SW480 (cell line): ENCODE data around the gene MRGPRF.
"Not testable (repeated sequence)": the region's sequence is repeated elsewhere in the genome, so short reads cannot be mapped to it uniquely, and the experiment has no call there.

Experiments
- DNase-seq: peaks from one replicate; pipeline ENCODE4 v3.0.0-alpha.2; 2016; ENCODE audit warnings: low spot score

The MRGPRF gene

DNA sequence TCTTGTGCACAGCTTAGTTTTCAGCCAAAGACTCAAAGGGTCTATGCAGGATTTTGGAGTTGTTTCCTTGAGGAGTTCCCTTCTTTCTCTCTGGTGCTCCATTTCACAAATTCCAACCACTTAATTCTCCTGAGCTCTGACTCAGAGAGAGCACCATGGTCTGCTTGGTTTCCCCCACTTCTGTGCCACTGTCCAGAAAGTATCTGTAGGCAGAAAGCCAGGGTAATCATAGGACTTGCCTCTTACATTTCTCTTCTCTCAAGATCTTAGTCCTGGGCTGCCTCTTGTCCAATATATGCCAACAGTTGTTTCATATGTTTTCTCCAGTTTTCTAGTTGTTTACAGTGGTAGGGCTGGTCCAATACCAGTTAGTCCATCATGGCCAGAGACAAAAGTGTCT, 25.8 kb downstream of the MRGPRF start:
- no peak for DNase-seq

DNA sequence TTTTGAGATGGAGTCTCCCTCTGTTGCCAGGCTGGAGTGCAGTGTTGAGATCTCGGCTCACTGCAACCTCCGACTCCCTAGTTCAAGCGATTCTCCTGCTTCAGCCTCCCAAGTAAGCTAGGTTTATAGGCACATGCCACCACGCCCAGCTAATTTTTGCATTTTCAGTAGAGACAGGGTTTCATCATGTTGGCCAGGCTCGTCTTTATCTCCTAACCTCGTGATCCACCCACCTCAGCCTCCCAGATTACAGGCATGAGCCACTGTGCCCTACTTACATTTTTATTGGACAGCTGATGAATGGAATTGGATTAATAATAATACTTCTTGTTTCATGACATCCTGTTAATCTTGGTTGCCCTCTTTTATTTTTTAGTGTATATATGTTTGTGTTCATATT, 29.2 kb downstream of the MRGPRF start:
- no peak for DNase-seq

- DNase-seq: no peak
Measured at GRCh38 chr11:68982134-68982533, 30.9 kb downstream of the MRGPRF start.

GRCh38 chr11:68980776-68981065, 32.3 kb downstream of the MRGPRF start, which contains the start of gene MRGPRD:
TSS of gene MRGPRD (minus strand) at chr11:68980986. CDS start at chr11:68980986, 0 bp downstream.
- DNase-seq: no peak

DNA sequence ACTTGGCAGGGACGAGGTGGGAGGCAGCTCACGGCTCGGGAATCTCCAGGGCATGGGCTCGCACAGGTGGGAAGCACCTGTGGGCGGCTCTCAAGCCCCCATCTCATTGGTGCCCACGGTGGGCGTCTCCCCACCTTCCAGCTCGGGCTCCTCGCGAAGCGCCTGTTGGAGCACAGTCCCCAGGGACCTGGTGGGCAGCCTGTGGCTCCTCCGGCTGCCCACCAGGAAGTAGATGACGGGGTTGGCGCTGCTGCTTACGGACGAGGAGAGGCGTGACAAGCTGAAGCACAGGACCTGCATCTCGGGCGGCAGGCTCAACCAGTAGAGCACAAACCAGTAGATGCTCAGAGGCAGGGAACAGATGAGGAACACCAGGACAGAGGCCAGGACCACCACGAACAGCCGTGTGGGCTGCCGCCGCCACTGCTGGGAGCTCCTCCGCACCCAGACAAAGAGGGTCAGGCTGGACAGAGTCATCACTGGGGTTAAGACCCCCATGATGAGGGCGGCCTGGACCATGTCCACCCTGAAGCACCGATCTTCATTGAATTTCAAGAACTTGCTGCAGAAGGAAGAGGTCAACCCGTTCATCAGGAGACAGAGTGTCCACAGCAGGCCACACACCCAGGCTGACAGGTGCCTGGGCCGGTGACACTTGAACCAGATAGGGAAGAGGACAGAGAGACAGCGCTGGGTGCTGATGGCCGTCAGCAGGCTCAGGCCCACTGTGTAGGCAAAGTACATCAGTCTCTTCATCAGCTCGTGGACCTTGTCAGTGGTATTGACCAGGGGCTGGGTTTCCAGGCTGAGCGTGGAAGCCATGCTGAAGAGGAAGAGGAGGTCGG, 32.9 kb downstream of the MRGPRF start:
- DNase-seq: no peak

- no peak for DNase-seq
Measured at GRCh38 chr11:68978931-68979594, 34.0 kb downstream of the MRGPRF start.

- no peak for DNase-seq
Measured at GRCh38 chr11:68978626-68978930, 34.5 kb downstream of the MRGPRF start.

GRCh38 chr11:68977781-68978625, 35.0 kb downstream of the MRGPRF start:
- DNase-seq: no peak

DNA sequence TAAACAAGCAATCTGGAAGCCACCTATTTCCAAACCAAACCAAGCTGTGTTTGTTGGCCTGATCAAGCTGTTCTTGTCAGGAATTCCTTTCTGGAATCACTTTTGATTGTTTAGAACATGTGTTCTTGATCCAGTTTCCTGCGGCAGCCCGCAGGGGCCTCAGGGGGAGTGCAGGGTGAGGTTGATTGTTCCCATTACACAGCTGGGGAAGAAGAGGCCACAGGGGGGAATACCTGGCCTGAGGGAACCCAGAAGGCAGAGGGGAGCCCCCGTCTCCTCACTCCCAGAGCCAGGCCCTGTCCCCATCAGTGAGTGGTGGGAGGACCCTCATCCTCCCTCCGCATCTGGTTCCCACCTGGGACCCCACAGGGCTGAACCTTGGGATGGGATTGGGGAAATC, 36.5 kb downstream of the MRGPRF start:
- DNase-seq: no peak

DNA sequence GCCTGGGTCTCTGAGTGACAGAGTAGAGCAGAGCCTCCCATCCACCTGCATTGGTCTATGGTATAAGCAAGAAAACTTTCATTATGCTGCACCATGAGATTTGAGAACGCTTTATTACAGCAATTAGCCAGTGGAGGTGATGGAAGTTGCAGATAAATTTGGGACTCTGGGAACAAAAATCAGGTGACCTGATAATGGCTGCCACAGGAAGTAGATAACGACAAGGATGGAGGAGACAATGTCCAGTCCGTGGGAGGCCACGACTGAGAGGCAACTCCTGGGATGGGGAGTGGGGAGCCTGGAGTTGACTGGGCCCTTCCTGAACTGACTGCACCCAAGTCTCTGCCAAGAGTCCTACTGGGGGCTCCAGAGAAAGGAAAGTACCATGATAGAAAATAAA, 37.0 kb downstream of the MRGPRF start:
- no peak for DNase-seq

DNA sequence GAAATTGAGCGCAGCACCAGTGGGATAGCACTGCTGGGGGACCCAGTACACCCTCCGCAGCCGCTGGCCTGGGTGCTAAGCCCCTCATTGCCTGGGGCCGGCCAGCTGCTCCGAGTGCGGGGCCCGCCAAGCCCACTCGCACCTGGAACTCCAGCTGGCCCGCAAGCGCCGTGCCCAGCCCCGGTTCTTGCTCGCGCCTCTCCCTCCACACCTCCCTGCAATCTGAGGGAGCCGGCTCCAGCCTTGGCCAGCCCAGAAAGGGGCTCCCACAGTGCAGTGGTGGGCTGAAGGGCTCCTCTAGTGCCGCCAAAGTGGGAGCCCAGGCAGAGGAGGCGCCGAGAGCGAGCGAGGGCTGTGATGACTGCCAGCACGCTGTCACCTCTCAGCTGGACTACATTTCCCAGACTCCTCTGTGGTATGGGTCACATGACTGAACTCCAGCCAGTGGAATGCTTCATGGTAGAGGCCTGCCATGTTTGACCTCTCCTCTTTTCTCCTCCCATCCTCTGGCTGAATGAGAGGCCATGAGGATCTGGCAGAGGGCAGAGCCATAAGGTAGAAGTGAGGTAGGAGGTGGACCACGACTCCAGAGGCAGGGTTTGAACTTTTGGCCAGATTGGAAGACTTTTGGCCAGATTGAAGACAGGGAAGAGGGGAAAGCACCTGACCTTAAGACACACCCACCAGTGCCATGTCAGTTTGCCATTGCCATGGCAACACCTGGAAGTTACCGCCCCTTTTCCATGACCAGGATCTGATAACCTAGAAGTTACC, 38.4 kb downstream of the MRGPRF start:
- peak; percentile 43 for DNase-seq

DNA sequence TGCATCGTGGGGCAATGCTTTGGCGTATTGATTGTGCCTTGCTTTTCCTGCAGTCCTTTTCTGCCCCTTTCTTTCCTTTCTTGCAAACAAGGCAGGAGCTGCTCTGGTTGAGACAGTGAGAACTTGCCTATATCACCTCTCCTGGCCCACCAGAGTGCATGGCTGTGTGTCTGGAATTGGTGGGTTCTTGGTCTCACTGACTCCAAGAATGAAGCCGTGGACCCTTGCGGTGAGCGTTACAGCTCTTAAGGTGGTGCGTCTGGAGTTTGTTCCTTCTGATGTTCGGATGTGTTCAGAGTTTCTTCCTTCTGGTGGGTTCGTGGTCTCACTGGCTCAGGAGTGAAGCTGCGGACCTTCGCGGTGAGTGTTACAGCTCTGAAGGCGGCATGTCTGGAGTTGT, 39.3 kb downstream of the MRGPRF start:
- DNase-seq: not testable (repeated sequence)

GRCh38 chr11:68973219-68973618, 39.8 kb downstream of the MRGPRF start:
- DNase-seq: no peak

DNA sequence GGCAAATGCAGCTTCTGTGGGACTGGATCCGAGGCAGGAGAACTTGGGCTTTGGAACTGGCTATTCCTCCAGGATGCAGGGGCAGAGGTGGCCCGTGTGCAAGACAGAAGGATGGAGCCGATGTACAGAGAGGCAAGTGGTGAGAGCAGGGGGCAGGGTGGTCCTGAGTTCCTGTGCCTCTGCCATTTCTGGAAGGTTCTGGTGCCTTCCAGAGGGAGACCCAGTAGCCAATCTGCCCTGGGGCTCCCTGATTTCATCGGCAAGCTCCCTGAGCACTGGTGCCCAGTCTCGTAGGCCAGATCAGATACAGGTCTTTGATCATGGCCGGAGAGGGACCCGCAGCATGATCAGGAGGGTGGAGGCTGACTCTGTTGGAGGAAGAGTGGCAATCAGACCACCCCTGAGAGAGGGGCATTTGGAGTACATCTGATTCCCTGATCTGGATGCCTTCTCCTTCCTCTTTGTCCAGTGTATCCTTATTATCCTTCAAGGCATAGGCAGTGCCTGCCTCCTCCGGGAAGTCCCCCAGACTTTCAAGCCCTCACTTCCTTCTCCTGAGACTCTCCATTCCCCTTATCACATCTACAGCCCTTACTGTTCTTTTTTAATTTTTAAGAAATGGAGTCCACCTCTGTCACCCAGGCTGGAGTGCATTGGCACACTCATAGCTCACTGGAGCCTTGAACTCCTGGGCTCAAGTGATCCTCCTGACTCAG, 42.0 kb downstream of the MRGPRF start:
- DNase-seq: no peak

GRCh38 chr11:68969386-68969785, 43.7 kb downstream of the MRGPRF start:
- DNase-seq: no peak

- no peak for DNase-seq
Measured at GRCh38 chr11:68968306-68969250, 44.5 kb downstream of the MRGPRF start.

GRCh38 chr11:68966894-68967780, 45.9 kb downstream of the MRGPRF start:
- no peak for DNase-seq

DNA sequence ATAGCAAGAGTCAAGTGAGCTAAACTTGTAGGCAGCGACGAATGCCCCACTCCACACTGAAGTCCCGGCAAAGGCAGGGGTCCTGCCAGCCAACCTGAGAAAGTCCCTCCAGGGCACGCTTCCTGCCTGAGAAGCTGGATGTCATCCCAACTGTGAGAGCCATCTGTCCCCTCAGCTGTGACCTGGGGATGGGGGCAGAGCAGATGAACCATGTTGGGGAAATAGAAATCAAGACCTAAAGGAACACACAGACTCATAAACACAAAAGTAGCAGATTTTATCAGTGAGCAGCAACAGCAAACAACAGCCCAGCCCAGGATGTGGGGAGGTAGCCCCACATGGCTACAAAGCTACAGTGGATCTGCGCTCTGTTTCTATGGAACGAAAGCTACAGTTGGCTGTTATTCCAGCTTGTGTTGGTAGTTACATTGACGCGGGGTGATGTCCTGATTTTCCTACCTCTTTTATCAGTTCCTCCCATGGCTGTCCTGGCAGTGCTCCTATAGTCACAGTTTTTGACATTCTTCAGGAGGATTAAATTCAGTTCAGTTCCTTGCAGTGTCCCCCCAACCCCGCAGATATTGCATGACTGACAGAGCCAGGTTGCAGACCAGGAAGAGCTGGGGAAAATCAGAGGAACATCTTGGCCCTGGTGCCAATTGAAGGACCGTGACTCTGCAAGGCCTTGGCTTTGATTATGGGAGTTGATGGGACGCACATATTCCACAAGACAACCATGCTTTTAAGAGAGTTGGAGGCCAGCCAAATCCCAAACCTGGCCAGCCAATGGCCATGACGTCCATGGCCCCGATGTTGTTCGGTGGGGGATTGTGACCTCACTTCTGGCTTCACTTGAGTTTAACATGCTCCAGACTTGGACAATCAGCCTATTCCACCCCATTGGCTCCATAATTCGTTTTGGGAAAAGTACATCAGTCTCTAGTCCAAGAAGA, 46.9 kb downstream of the MRGPRF start:
- no peak for DNase-seq
